RWPE1 (cell line): Measurements from ENCODE around the gene C11orf52.

ENCODE experiments used
- CTCF ChIA-PET: fragments of 350-600 bp; sonication (Branson Sonifier 250); formaldehyde crosslinking; extraction: SDS; loops from one replicate; lab custom pipeline; 2021; lab: Yijun Ruan, JAX
- POLR2A ChIA-PET: fragments of 400-600 bp; formaldehyde crosslinking; extraction: SDS; loops from one replicate; lab custom pipeline; 2020; ENCODE audit warnings: antibody characterized with exemption; ENCODE audit not compliant: low non-redundant PET; lab: Yijun Ruan, JAX
- DNase-seq: peaks from one replicate; pipeline ENCODE4 v3.0.0; 2012; ENCODE audit warnings: low spot score
- H3K27ac ChIP-seq: fragments of 450-650 bp; 2 replicates; pipeline ENCODE4 v1.5.1; 2017
- TF ChIP-seq, protein P1 (sequence below): fragments of 450-650 bp; conservative IDR thresholded peaks from 2 replicates; pipeline ENCODE4 v1.5.1; 2017; ENCODE audit warnings: low read depth, mild to moderate bottlenecking

The C11orf52 gene

DNA sequence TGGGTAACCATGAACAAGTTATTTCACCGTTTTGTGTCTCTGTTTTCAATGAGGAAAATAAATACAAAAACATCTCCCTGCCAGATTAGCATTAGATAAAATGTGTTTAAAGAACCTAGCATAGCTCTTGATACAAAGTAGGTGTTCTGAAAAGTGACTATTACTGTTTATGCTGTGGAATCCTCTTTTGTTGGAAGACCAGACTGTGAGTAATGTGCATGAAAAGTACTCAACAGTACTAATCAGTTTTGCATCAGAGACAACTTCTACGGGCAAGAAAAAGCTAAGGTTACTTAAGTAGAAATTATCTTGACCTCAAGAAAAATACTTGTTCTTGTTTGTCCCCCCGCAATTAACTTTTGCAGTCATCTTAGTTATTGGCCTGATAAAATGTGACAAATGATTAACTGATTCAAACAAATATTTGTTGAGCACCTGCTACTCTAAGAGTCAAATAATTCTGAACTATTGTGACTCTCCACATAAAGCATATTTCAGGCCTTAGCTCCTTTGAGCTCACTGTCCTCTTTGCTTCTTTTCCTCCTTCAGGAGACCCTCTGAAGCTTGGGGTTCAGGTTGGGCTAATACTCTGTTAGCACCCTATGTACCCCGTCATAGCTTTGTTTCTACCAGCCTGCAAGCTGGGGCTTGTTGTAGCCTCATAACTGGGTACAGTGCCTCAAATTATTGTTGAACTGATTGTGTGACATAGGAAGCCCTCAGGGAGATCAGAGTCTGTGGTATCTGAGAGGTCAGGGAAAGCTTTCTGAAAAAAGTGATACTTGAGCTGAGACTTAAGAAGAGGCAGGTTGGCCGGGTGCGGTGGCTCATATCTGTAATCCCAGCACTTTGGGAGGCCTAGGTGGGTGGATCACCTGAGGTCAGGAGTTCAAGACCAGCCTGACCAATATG lies 42.9 kb downstream of the C11orf52 start:
- TF ChIP-seq, protein P1, sequence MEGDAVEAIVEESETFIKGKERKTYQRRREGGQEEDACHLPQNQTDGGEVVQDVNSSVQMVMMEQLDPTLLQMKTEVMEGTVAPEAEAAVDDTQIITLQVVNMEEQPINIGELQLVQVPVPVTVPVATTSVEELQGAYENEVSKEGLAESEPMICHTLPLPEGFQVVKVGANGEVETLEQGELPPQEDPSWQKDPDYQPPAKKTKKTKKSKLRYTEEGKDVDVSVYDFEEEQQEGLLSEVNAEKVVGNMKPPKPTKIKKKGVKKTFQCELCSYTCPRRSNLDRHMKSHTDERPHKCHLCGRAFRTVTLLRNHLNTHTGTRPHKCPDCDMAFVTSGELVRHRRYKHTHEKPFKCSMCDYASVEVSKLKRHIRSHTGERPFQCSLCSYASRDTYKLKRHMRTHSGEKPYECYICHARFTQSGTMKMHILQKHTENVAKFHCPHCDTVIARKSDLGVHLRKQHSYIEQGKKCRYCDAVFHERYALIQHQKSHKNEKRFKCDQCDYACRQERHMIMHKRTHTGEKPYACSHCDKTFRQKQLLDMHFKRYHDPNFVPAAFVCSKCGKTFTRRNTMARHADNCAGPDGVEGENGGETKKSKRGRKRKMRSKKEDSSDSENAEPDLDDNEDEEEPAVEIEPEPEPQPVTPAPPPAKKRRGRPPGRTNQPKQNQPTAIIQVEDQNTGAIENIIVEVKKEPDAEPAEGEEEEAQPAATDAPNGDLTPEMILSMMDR, result no peak
- CTCF ChIA-PET, result interaction anchor here (0.7 to 2.0 kb wide), 2 partner anchors 20 to 75 kb away, joined by 3 to 9 read pairs; no protein-coding TSS in a partner anchor
- DNase-seq, result no peak
- POLR2A ChIA-PET, result interaction anchor here (0.9 kb wide), 1 partner anchor 30 kb away, joined by 3 read pairs; no protein-coding TSS in a partner anchor
- no peak overlapping the region; the same call in 1 of the 2 replicates for H3K27ac ChIP-seq

DNA sequence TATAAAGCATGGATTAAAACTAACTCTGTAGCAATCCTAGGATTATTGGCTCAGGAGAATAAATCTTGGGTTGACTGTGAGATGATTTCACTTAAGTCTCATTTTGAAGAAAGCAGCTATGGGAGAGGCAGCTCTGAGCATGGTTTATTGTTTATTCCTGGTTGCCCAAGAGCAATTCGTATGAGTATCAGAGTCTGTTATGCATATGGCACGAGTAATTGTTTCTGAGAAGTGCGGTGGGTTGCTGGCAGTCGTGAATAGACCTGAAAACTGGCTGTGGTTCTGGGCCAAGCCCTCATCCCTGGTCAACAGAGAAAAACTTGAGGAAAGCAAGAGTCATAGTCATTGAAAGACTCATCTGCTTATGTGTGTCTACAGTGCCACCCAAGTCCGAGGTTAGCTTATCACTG lies 45.2 kb downstream of the C11orf52 start:
- ChIA-PET CTCF (no interaction called here), POLR2A (no interaction called here)
- no peak for DNase-seq
- no peak overlapping the region for H3K27ac ChIP-seq
- TF ChIP-seq, protein P1, result no peak

DNA sequence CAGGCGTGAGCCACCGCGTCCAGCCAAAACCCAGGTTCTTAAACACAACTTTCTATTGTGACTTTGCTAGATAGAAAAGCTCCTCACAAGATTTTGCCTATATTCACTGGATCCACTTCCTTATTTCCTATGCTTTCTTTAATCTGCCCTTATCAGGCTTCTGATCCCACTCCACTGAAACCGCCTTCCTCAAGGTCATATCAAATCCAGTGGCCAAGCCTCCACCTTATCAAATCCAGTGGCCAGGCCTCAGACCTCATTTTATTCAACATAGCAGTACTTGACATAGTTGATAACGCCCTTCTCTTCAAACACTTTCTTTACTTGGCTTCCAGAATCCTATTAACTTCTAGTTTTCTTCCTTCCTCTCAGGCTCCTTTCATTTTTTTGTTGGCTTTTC lies 48.0 kb downstream of the C11orf52 start:
- ChIA-PET CTCF (no interaction called here), POLR2A (no interaction called here)
- H3K27ac ChIP-seq, result no peak overlapping the region
- DNase-seq, result no peak
- TF ChIP-seq, protein P1, result no peak

DNA sequence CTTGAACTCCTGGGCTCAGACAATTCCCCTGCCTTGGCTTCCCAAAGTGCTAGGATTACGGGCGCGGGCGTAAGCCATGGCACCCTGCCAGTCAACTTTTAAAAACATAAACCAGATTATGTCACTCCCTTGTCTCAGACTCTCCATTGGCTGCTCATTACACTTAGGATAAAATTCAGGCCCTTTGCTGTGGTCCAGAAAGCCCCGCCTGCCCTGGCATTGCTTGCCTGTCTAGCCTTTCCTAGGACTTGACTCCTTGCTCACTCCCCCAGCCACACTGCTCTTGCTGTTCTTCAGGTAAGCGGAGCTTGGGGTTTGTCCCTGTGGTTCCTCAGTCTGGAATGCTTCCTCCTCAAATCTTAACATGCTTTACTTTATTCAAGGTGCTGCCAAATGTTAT lies 48.9 kb downstream of the C11orf52 start:
- peak overlapping the region; percentile 37 for H3K27ac ChIP-seq
- ChIA-PET CTCF (no interaction called here), POLR2A (no interaction called here)
- TF ChIP-seq, protein P1, result no peak
- no peak for DNase-seq

DNA sequence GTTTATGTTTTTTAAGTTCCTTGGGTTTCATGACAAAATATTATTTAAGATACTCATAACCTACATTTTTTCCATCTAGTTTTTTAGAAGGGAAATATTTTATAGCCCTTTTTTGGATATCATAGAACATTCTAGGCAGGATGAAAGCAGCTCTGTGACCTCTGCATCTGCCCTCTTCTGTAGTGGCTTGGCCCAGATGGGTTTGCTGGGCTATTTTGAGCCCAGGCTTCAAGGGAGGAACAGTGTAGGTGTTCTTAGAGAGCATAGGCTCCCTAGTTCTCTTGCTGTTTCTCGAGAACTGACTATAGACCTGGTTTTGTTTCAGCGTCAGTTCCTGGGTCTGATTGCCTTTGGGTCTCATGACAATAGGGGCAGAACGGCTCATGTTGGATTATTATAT lies 50.6 kb downstream of the C11orf52 start:
- ChIA-PET CTCF (no interaction called here), POLR2A (no interaction called here)
- no peak overlapping the region for H3K27ac ChIP-seq
- no peak for DNase-seq
- TF ChIP-seq, protein P1, result no peak

DNA sequence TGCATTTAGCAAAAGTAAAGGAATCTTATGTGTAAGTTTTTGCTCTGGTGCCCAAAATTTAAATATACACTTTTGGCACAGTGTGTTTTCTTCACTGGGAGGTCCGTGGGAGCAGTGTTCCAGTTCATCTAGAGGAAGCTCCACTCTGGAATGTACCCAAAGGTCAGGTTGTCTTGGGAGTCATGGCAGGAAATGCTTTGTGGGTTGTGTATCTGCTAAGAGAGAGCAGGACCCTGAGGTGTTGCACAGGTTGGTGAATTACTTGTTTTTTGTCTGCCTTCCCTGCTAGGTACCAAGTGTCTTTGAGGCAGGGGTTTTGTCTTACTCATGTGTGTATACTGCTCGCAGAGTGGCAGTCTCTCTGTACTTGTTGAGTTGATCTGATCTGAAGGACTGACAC lies 55.7 kb downstream of the C11orf52 start:
- no peak for DNase-seq
- ChIA-PET CTCF (no interaction called here), POLR2A (no interaction called here)
- TF ChIP-seq, protein P1, result no peak
- peak overlapping the region; percentile 61 for H3K27ac ChIP-seq
